Measurements from ENCODE around the gene EPS8.

- TF ChIP-seq POLR2A (IDR thresholded peaks at IDR 0.05) = no peak
- TF ChIP-seq, protein P1, sequence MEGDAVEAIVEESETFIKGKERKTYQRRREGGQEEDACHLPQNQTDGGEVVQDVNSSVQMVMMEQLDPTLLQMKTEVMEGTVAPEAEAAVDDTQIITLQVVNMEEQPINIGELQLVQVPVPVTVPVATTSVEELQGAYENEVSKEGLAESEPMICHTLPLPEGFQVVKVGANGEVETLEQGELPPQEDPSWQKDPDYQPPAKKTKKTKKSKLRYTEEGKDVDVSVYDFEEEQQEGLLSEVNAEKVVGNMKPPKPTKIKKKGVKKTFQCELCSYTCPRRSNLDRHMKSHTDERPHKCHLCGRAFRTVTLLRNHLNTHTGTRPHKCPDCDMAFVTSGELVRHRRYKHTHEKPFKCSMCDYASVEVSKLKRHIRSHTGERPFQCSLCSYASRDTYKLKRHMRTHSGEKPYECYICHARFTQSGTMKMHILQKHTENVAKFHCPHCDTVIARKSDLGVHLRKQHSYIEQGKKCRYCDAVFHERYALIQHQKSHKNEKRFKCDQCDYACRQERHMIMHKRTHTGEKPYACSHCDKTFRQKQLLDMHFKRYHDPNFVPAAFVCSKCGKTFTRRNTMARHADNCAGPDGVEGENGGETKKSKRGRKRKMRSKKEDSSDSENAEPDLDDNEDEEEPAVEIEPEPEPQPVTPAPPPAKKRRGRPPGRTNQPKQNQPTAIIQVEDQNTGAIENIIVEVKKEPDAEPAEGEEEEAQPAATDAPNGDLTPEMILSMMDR (IDR thresholded peaks at IDR 0.05) = no peak
Measured at GRCh38 chr12:15794836-15795235, 5.6 kb upstream of the EPS8 start.

Data from sigmoid colon (tissue), 3 donors.